Body of pancreas (tissue), 4 donors: ENCODE results near the gene TEX51.

Experiments
- POLR2A ChIP-seq, 3 donors: fragments of 450-650 bp; IDR thresholded peaks; one replicate each; pipeline ENCODE4 v1.6.1; 2016; ENCODE audit warnings: antibody characterized with exemption in 3 of 3, mild to moderate bottlenecking in 2 of 3
- TF ChIP-seq, protein P1 (sequence below), 7 experiments: fragments of 450-650 bp in 4 of 7; fragments of 200-600 bp in 3 of 7; sonication (generic) in 3 of 7; IDR thresholded peaks; one replicate each; pipeline ENCODE4 v1.5.1; 2016 to 2019; ENCODE audit warnings: antibody characterized with exemption in 7 of 7

GRCh38 chr2:126882181-126882580, 16.5 kb upstream of the TEX51 start:
- TF ChIP-seq, protein P1, sequence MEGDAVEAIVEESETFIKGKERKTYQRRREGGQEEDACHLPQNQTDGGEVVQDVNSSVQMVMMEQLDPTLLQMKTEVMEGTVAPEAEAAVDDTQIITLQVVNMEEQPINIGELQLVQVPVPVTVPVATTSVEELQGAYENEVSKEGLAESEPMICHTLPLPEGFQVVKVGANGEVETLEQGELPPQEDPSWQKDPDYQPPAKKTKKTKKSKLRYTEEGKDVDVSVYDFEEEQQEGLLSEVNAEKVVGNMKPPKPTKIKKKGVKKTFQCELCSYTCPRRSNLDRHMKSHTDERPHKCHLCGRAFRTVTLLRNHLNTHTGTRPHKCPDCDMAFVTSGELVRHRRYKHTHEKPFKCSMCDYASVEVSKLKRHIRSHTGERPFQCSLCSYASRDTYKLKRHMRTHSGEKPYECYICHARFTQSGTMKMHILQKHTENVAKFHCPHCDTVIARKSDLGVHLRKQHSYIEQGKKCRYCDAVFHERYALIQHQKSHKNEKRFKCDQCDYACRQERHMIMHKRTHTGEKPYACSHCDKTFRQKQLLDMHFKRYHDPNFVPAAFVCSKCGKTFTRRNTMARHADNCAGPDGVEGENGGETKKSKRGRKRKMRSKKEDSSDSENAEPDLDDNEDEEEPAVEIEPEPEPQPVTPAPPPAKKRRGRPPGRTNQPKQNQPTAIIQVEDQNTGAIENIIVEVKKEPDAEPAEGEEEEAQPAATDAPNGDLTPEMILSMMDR (IDR thresholded peaks at IDR 0.05) = no peak
- no peak for TF ChIP-seq POLR2A (IDR thresholded peaks at IDR 0.05)
